ENCODE measurements around the gene INSRR. TPM values are rescaled to one million over a fixed set of nuclear protein-coding genes. Genes with fewer than 3 reads are reported as not detected.

The INSRR gene
- total and polyA plus RNA-seq, 2 of the 8 experiments (the other 6 are each of a cell fraction or from before 2014, with no cell fraction given), result 0.02 TPM; not detected in 1

DNA sequence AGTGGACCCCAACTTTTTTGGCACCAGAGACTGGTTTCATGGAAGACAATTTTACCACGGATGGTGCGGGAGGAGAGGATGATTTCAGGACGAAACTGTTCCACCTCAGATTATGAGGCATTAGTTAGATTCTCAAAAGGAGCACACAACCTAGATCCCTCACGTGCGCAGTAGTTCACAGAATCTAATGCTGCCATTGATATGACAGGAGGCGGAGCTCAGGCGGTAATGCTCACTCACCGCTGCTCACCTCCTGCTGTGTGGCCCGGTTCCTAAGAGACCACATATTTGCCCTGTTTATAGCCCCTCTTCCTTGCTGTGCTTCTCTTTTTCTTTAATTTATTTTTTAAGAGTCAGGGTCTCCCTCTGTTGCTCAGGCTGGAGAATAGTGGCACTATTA lies 6.3 kb upstream of the INSRR start:
- FAIRE-seq (no peak), DNase-seq (ENCODE audit: low read depth in 1 of 2, low spot score in 2 of 2) (no peak)
- H3K27me3 ChIP-seq (replicated peaks in 1 of 4; ENCODE audit: control insufficient read depth in 3 of 4, extremely low read depth in 1 of 4, insufficient read depth in 3 of 4, low read length in 3 of 4), result peaks cover 28 to 51% (median 44%) of the 10 kb centered on the region in 4 experiments
- no peak for TF ChIP-seq POLR2A (IDR thresholded peaks at IDR 0.05; ENCODE audit: control extremely low read depth in 1 of 2, low read depth in 2 of 2, low read length in 2 of 2)
- no peak for TF ChIP-seq CREB1 (IDR thresholded peaks at IDR 0.05)
- no peak for TF ChIP-seq BRCA1 (IDR thresholded peaks at IDR 0.05; ENCODE audit: low read depth, low read length)
- no peak for TF ChIP-seq PHF8 (conservative IDR thresholded peaks at IDR 0.05; ENCODE audit: low read depth, low read length)
- no peak for TF ChIP-seq CHD1 (IDR thresholded peaks at IDR 0.05; ENCODE audit: low read depth, low read length)
- no peak for TF ChIP-seq SRF (IDR thresholded peaks at IDR 0.05; ENCODE audit: low read depth, low read length)
- TF ChIP-seq CHD2 (IDR thresholded peaks at IDR 0.05; ENCODE audit: low read length), result no peak
- no peak for TF ChIP-seq TCF12 (IDR thresholded peaks at IDR 0.05; ENCODE audit: low read depth, low read length)
- no peak for TF ChIP-seq E2F6 (IDR thresholded peaks at IDR 0.05)
- ChIA-PET POLR2A (ENCODE audit: partially characterized antibody) (interaction anchor here (1.1 to 1.4 kb wide), 2 partner anchors 9 to 11 kb away, joined by 3 read pairs; no protein-coding TSS in a partner anchor), CTCF (ENCODE audit: partially characterized antibody) (interaction anchor here (1.0 to 25.2 kb wide), 8 partner anchors 16 to 183 kb away, joined by 3 to 719 read pairs (median 18); partner anchors contain the start of genes LRRC71 and PEAR1)
- H2AK5ac ChIP-seq (ENCODE audit: low read depth, low read length), result no peak overlapping the region
- H3K4me3 ChIP-seq (ENCODE audit: extremely low read depth in 1 of 4, insufficient read depth in 2 of 4, low read depth in 3 of 4, low read length in 4 of 4), result no peak overlapping the region
- peaks cover 0 to 2% (median 0%) of the 10 kb centered on the region in 4 experiments; a peak in 1 of 8 replicates for H3K36me3 ChIP-seq (ENCODE audit: control insufficient read depth in 2 of 4, insufficient read depth in 4 of 4, low read length in 3 of 4)
- 56% methylated on average over 9 of the region's 9 CpGs; no CpG with 5 or more reads in 1 of the 2 experiments for WGBS, 2 experiments (ENCODE audit: extremely low coverage in 1 of 2, insufficient coverage in 1 of 2, insufficient read length in 1 of 2, insufficient replicate concordance in 2 of 2, low coverage in 1 of 2, low lambda C conversion rate in 2 of 2, missing lambda C conversion rate in 1 of 2)
- H4K20me1 ChIP-seq (replicated peaks in 1 of 2; ENCODE audit: control insufficient read depth in 1 of 2, insufficient read depth in 2 of 2, low read length in 2 of 2), result peaks cover 1 to 7% of the 10 kb centered on the region in 2 experiments
- no peak overlapping the region; the same call in 1 of the 2 replicates for H2BK15ac ChIP-seq (ENCODE audit: low read length)
- H2BK120ac ChIP-seq (replicated peaks; ENCODE audit: low read depth, low read length), result no peak overlapping the region
- no peak overlapping the region for H3K9ac ChIP-seq (replicated peaks in 1 of 4; ENCODE audit: extremely low read depth in 1 of 4, low read depth in 3 of 4, low read length in 3 of 4)
- no peak overlapping the region for H3K23ac ChIP-seq (ENCODE audit: insufficient read length)
- H3K4ac ChIP-seq (replicated peaks; ENCODE audit: insufficient read length, low read depth, low read length), result no peak overlapping the region
- no peak overlapping the region for H3K56ac ChIP-seq (replicated peaks; ENCODE audit: insufficient read length, low read depth, low read length)
- no peak overlapping the region for H3K4me2 ChIP-seq (ENCODE audit: insufficient read depth in 1 of 2, low read depth in 2 of 2, low read length in 2 of 2)
- H3K14ac ChIP-seq (ENCODE audit: insufficient read length), result no peak overlapping the region
- H2BK12ac ChIP-seq (ENCODE audit: low read depth, low read length), result no peak overlapping the region
- H3K79me1 ChIP-seq (ENCODE audit: low read depth, low read length), result no peaks in the 10 kb centered on the region
- no peak overlapping the region for H4K8ac ChIP-seq (ENCODE audit: extremely low read depth, insufficient read depth, low read length)
- peaks cover 7% of the 10 kb centered on the region; the same call in 1 of the 2 replicates for H3K23me2 ChIP-seq (ENCODE audit: low read depth, low read length)
- H3K9me3 ChIP-seq (ENCODE audit: insufficient read depth in 2 of 2, low read depth in 1 of 2, low read length in 1 of 2), result no peaks in the 10 kb centered on the region
- no peak overlapping the region for H3K18ac ChIP-seq (ENCODE audit: extremely low read depth, low read length)
- no peak overlapping the region for H3K27ac ChIP-seq (ENCODE audit: low read depth, low read length)
- no peak overlapping the region for H2BK20ac ChIP-seq (ENCODE audit: low read length)
- H2AFZ ChIP-seq (ENCODE audit: low read length), result no peak overlapping the region
- H3K4me1 ChIP-seq (replicated peaks in 1 of 4; ENCODE audit: control insufficient read depth in 3 of 4, insufficient read depth in 4 of 4, low read length in 3 of 4), result peaks cover 0 to 14% (median 10%) of the 10 kb centered on the region in 4 experiments; a peak in 5 of 7 replicates
- H4K91ac ChIP-seq (replicated peaks; ENCODE audit: insufficient read length, low read length), result no peak overlapping the region
- H3K79me2 ChIP-seq (ENCODE audit: control insufficient read depth in 1 of 2, insufficient read depth in 2 of 2, low read length in 2 of 2), result no peaks in the 10 kb centered on the region
- no peak overlapping the region for H4K5ac ChIP-seq (ENCODE audit: insufficient read length, low read depth, low read length)
- no peak overlapping the region for H2BK5ac ChIP-seq (ENCODE audit: low read depth, low read length)
